ENCODE measurements around the gene CDT1. TPM values are rescaled to one million over a fixed set of nuclear protein-coding genes. Genes with fewer than 3 reads are reported as not detected.

Gene CDT1
- total RNA-seq, 3 donors from 2014 or later, result 1.3 to 3.3 (median 3.2) TPM

DNA sequence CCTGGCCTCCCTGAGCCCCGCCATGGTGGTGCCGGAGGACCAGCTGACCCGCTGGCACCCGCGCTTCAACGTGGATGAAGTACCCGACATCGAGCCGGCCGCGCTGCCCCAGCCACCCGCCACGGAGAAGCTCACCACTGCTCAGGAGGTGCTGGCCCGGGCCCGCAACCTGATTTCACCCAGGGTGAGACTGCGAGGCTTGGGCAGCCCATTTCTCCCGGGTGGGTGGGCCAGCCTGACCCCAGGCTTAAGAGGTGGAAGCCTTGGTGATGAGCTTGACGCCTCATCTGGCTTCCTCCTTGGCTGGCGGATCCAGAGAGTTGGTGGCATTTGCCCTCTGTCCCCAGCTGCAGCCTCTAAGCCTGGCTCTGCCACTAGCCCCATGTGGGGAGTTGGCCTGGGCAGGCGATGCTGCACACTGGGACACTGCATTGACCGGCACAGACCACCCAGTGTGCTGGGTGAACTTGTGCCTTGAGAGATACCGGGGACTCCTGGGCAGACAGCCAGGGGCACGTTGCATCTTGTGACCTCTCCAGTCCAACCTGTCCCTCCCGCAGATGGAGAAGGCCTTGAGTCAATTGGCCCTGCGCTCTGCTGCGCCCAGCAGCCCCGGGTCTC lies 3.0 kb downstream of the CDT1 start:
- TF ChIP-seq POLR2A (IDR thresholded peaks at IDR 0.05), result no peak
- no peak for TF ChIP-seq POLR2AphosphoS5 (IDR thresholded peaks at IDR 0.05)
- no peak for TF ChIP-seq CTCF (IDR thresholded peaks at IDR 0.05)
- no peak for DNase-seq (ENCODE audit: low spot score in 2 of 2)
- Histone ChIP-seq H3K27me3 (no peaks in the 10 kb centered on the region), H3K4me1 (peaks cover 21 to 23% of the 10 kb centered on the region in 2 donors), H3K9me3 (no peaks in the 10 kb centered on the region), H3K27ac (no peak overlapping the region), H3K4me3 (no peak overlapping the region), H3K36me3 (no peaks in the 10 kb centered on the region)
- intact Hi-C loops (cut with DNase I; ENCODE audit: low total_unique reads), result no loop called here

DNA sequence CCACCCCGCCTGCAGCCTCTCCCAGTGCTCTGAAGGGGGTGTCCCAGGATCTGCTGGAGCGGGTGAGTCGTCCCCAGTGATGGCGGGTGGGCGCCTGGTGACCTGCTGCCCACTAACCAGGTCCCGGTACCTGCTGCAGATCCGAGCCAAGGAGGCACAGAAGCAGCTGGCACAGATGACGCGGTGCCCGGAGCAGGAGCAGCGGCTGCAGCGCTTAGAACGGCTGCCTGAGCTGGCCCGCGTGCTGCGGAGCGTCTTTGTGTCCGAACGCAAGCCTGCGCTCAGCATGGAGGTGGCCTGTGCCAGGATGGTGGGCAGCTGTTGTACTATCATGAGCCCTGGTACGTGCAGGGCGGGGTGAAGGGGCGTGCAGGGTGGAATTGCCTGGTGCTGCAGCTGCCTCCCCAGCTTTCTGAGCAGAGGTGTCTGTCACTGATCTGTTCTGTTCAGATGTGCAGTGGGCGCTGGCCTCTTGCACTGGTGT lies 3.6 kb downstream of the CDT1 start:
- H3K27me3 ChIP-seq, result no peaks in the 10 kb centered on the region
- peaks cover 21 to 23% of the 10 kb centered on the region in 2 donors for H3K4me1 ChIP-seq
- H3K27ac ChIP-seq, result no peak overlapping the region
- no peaks in the 10 kb centered on the region for H3K9me3 ChIP-seq
- DNase-seq (ENCODE audit: low spot score in 2 of 2), result no peak
- H3K4me3 ChIP-seq, result no peak overlapping the region
- intact Hi-C loops (cut with DNase I; ENCODE audit: low total_unique reads), result no loop called here
- TF ChIP-seq CTCF (IDR thresholded peaks at IDR 0.05), result no peak
- no peak for TF ChIP-seq POLR2A (IDR thresholded peaks at IDR 0.05)
- no peak for TF ChIP-seq POLR2AphosphoS5 (IDR thresholded peaks at IDR 0.05)
- no peaks in the 10 kb centered on the region for H3K36me3 ChIP-seq

GRCh38 chr16:88807626-88808453 lies 4.3 kb downstream of the CDT1 start:
- TF ChIP-seq CTCF (IDR thresholded peaks at IDR 0.05), result no peak
- no peak for TF ChIP-seq POLR2A (IDR thresholded peaks at IDR 0.05)
- no peaks in the 10 kb centered on the region for H3K36me3 ChIP-seq
- no peaks in the 10 kb centered on the region for H3K9me3 ChIP-seq
- no peak overlapping the region for H3K27ac ChIP-seq
- H3K4me1 ChIP-seq, result peaks cover 21 to 23% of the 10 kb centered on the region in 2 donors
- intact Hi-C loops (cut with DNase I; ENCODE audit: low total_unique reads), result no loop called here
- H3K4me3 ChIP-seq, result no peak overlapping the region
- DNase-seq (ENCODE audit: low spot score in 2 of 2), result no peak
- H3K27me3 ChIP-seq, result no peaks in the 10 kb centered on the region

GRCh38 chr16:88809068-88809675 lies 5.6 kb downstream of the CDT1 start:
- intact Hi-C loops (cut with DNase I; ENCODE audit: low total_unique reads), result no loop called here
- Histone ChIP-seq H3K4me1 (peaks cover 18 to 21% of the 10 kb centered on the region in 2 donors), H3K9me3 (no peaks in the 10 kb centered on the region), H3K27me3 (no peaks in the 10 kb centered on the region), H3K27ac (peak overlapping the region in 1 of 2 donors; percentile 9), H3K4me3 (no peak overlapping the region), H3K36me3 (no peaks in the 10 kb centered on the region)
- TF ChIP-seq POLR2AphosphoS5 (IDR thresholded peaks at IDR 0.05) (no peak), POLR2A (IDR thresholded peaks at IDR 0.05) (no peak), CTCF (IDR thresholded peaks at IDR 0.05) (no peak)
- no peak for DNase-seq (ENCODE audit: low spot score in 2 of 2)
